ENCODE measurements around the gene PFN4. TPM values are rescaled to one million over a fixed set of nuclear protein-coding genes. Genes with fewer than 3 reads are reported as not detected.
"Not testable (repeated sequence)": the region's sequence is repeated elsewhere in the genome, so short reads cannot be mapped to it uniquely, and the experiment has no call there.

Gene PFN4
- polyA plus RNA-seq, 3 donors from 2014 or later = not detected

DNA sequence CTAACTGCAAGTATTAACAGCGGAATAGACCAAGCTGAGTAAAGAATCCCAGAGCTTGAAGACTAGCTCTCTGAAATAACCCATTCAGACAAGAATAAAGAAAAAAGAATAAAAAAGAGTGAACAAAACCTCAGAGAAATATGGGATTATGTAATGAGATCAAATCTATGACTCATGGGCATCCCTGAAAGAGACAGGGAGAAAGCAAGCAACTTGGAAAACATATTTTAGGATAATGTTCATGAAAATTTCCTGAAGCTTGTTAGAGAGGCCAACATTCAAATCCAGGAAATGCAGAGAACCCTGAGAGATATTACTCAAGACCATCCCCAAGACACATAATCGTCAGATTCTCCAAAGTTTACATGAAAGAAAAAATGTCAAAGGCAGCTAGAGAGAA, 17.3 kb downstream of the PFN4 start:
- Mint-ChIP-seq H3K27me3 (ENCODE audit: low read depth in 3 of 3) (peaks cover 0 to 2% (median 0%) of the 10 kb centered on the region in 3 donors), H3K36me3 (peaks cover 15 to 29% (median 23%) of the 10 kb centered on the region in 3 donors), H3K9me3 (peaks cover 0 to 13% (median 5%) of the 10 kb centered on the region in 6 donors), H3K4me1 (no peaks in the 10 kb centered on the region), H3K4me3 (no peak overlapping the region), H3K27ac (no peak overlapping the region)
- no peak for DNase-seq

- Mint-ChIP-seq H3K4me1 (no peaks in the 10 kb centered on the region), H3K4me3 (no peak overlapping the region), H3K27ac (no peak overlapping the region), H3K36me3 (peaks cover 15 to 36% (median 32%) of the 10 kb centered on the region in 3 donors), H3K27me3 (ENCODE audit: low read depth in 3 of 3) (peaks cover 0 to 2% (median 0%) of the 10 kb centered on the region in 3 donors), H3K9me3 (peaks cover 0 to 13% (median 7%) of the 10 kb centered on the region in 6 donors)
- DNase-seq = no peak
Measured at GRCh38 chr2:24104906-24105305, 18.2 kb downstream of the PFN4 start.

DNA sequence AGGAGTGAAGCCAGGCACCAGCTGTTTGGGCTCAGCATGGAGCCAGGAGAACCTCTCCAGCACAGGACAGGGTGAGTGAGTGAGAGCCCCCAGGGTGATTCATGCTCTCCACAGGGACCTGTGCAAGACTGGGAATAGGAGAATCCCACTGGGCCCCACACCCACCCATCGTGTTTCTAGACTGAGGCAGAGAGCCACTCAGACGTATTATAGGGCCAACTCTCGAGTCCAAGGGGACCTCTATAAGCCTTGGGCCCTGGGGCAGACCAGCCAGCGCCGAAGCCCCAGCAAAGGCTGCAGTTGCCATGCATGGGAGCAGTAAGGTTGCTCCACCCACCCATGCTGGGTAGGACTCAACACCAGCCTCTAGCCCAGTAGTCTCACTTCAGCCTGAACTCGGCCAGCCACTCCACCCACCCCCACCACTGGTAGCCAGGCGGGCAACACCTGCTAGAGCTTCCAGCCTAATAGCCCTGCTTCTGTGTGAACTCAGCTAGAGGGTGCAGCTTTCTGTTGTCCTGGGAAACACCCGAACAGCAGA, 19.0 kb downstream of the PFN4 start:
- Mint-ChIP-seq H3K9me3 (peaks cover 4 to 13% (median 6%) of the 10 kb centered on the region in 6 donors), H3K27me3 (ENCODE audit: low read depth in 3 of 3) (peaks cover 0 to 2% (median 0%) of the 10 kb centered on the region in 3 donors), H3K27ac (no peak overlapping the region), H3K4me3 (no peak overlapping the region), H3K4me1 (no peaks in the 10 kb centered on the region), H3K36me3 (peaks cover 15 to 39% (median 34%) of the 10 kb centered on the region in 3 donors)
- DNase-seq = no peak

GRCh38 chr2:24102677-24103076, 20.5 kb downstream of the PFN4 start:
- peaks cover 0 to 2% (median 2%) of the 10 kb centered on the region in 3 donors for H3K27me3 Mint-ChIP-seq (ENCODE audit: low read depth in 3 of 3)
- peaks cover 4 to 15% (median 6%) of the 10 kb centered on the region in 6 donors for H3K9me3 Mint-ChIP-seq
- H3K4me3 Mint-ChIP-seq = no peak overlapping the region
- H3K36me3 Mint-ChIP-seq = peaks cover 15 to 53% (median 47%) of the 10 kb centered on the region in 3 donors
- H3K4me1 Mint-ChIP-seq = no peaks in the 10 kb centered on the region
- H3K27ac Mint-ChIP-seq = no peak overlapping the region
- DNase-seq = no peak

- H3K4me3 Mint-ChIP-seq = no peak overlapping the region
- peaks cover 15 to 53% (median 52%) of the 10 kb centered on the region in 3 donors for H3K36me3 Mint-ChIP-seq
- no peaks in the 10 kb centered on the region for H3K4me1 Mint-ChIP-seq
- no peak for DNase-seq
- H3K27me3 Mint-ChIP-seq (ENCODE audit: low read depth in 3 of 3) = peaks cover 0 to 4% (median 2%) of the 10 kb centered on the region in 3 donors
- H3K27ac Mint-ChIP-seq = no peak overlapping the region
- peaks cover 3 to 14% (median 5%) of the 10 kb centered on the region in 6 donors for H3K9me3 Mint-ChIP-seq
Measured at GRCh38 chr2:24101992-24102391, 21.1 kb downstream of the PFN4 start.

- not testable (repeated sequence) for H3K4me1 Mint-ChIP-seq; H3K27me3 Mint-ChIP-seq (ENCODE audit: low read depth in 3 of 3); DNase-seq; H3K27ac Mint-ChIP-seq; H3K9me3 Mint-ChIP-seq; H3K4me3 Mint-ChIP-seq
- H3K36me3 Mint-ChIP-seq = peaks cover 19 to 65% (median 58%) of the 10 kb centered on the region in 3 donors
Measured at GRCh38 chr2:24100732-24101131, 22.4 kb downstream of the PFN4 start.

DNA sequence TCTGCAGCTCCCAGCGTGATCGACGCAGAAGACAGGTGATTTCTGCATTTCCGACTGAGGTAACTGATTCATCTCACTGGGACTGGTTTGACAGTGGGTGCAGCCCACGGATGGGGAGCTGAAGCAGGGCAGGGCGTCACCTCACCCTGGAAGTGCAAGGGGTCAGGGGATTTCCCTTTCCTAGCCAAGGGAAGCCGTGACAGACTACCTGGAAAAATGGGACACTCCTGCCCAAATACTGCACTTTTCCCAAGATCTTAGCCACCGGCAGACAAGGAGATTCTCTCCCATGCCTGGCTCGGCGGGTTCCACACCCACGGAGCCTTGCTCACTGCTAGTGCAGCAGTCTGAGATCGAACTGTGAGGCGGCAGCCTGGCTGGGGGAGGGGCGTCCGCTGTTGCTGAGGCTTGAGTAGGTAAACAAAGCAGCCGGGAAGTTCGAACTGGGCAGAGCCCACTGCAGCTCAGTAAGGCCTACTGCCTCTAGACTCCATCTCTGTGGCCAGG, 27.9 kb downstream of the PFN4 start:
- H3K4me3 Mint-ChIP-seq; H3K27ac Mint-ChIP-seq; H3K9me3 Mint-ChIP-seq; H3K27me3 Mint-ChIP-seq (ENCODE audit: low read depth in 3 of 3); H3K4me1 Mint-ChIP-seq; DNase-seq: not testable (repeated sequence)
- H3K36me3 Mint-ChIP-seq = peaks cover 8 to 44% (median 42%) of the 10 kb centered on the region in 3 donors

DNA sequence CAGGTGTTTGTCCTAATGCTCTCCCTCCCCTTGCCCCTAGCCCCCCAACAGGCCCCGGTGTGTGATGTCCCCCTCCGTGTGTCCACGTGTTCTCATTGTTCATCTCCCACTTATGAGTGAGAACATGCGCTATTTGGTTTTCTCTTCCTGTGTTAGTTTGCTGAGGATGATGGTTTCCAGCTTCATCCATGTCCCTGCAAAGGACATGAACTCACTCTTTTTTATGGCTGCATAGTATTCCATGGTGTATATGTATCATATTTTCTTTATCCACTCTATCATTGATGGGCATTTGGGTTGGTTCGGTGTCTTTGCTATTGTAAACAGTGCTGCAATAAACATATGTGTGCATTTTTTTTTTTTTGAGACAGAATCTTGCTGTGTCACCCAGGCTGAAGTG, 29.9 kb downstream of the PFN4 start:
- H3K36me3 Mint-ChIP-seq = peaks cover 8 to 39% (median 31%) of the 10 kb centered on the region in 3 donors
- H3K27me3 Mint-ChIP-seq (ENCODE audit: low read depth in 3 of 3); DNase-seq; H3K9me3 Mint-ChIP-seq; H3K27ac Mint-ChIP-seq; H3K4me1 Mint-ChIP-seq; H3K4me3 Mint-ChIP-seq: not testable (repeated sequence)

GRCh38 chr2:24088821-24089359, 34.2 kb downstream of the PFN4 start:
- no peak for DNase-seq
- Mint-ChIP-seq H3K27ac (no peak overlapping the region), H3K9me3 (no peaks in the 10 kb centered on the region), H3K27me3 (ENCODE audit: low read depth in 3 of 3) (peaks cover 0 to 3% (median 0%) of the 10 kb centered on the region in 3 donors), H3K36me3 (peaks cover 4 to 14% (median 8%) of the 10 kb centered on the region in 3 donors), H3K4me1 (peaks cover 12 to 16% of the 10 kb centered on the region in 2 donors), H3K4me3 (no peak overlapping the region)

DNA sequence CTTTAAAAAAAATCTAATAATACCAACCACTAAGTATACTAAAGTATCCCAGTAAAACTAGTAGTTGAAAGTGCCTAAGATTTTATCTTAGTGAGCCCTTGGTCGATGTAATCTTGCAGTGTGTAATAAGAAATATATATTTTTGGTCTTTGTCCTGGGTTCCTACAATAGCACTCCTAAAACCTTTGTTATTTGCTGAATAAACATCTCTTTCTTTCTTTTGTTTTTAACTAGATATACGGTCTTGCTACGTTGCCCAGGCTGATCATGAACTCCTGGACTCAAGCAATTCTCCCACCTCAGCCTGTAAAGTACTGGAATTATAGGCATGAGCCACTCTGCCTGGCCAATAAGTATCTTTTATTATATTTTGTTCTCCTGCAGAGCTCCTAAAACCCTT, 36.1 kb downstream of the PFN4 start:
- peaks cover 3 to 11% (median 4%) of the 10 kb centered on the region in 3 donors for H3K36me3 Mint-ChIP-seq
- no peak for DNase-seq
- H3K9me3 Mint-ChIP-seq = no peaks in the 10 kb centered on the region
- H3K27me3 Mint-ChIP-seq (ENCODE audit: low read depth in 3 of 3) = peaks cover 0 to 3% (median 0%) of the 10 kb centered on the region in 3 donors
- H3K4me3 Mint-ChIP-seq = no peak overlapping the region
- peaks cover 17 to 23% of the 10 kb centered on the region in 2 donors for H3K4me1 Mint-ChIP-seq
- no peak overlapping the region for H3K27ac Mint-ChIP-seq

DNA sequence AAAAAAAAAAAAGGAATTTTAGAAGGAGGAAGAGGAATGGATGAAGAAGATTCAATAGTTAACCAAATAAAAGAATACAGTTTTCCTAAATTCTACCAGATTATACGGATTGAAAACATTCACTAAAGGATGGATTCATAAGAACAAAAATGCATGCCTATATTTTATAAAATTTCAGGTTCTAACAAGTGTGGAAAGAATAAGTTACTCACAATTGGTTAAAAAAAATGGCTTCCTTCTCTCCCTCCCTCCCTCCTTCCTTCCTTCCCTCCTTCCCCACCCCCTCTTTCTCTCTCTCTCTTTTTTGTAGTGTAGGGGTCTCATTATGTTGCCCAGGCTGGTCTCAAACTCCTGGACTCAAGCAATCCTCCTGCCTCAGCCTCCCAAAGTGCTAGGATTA, 36.9 kb downstream of the PFN4 start:
- DNase-seq = no peak
- Mint-ChIP-seq H3K27ac (no peak overlapping the region), H3K4me1 (peaks cover 17 to 23% of the 10 kb centered on the region in 2 donors), H3K27me3 (ENCODE audit: low read depth in 3 of 3) (peaks cover 0 to 3% (median 2%) of the 10 kb centered on the region in 3 donors), H3K9me3 (no peaks in the 10 kb centered on the region), H3K4me3 (peak overlapping the region in 1 of 5 donors; percentile 10), H3K36me3 (peaks cover 3 to 11% (median 4%) of the 10 kb centered on the region in 3 donors)

- H3K27ac Mint-ChIP-seq = peak overlapping the region in 1 of 6 donors; percentile 35
- peaks cover 3 to 11% (median 4%) of the 10 kb centered on the region in 3 donors for H3K36me3 Mint-ChIP-seq
- peak overlapping the region; percentile 78 to 89 (median 83) for H3K4me3 Mint-ChIP-seq
- H3K4me1 Mint-ChIP-seq = peaks cover 17 to 23% of the 10 kb centered on the region in 2 donors
- no peaks in the 10 kb centered on the region for H3K9me3 Mint-ChIP-seq
- DNase-seq = no peak
- peaks cover 0 to 3% (median 2%) of the 10 kb centered on the region in 3 donors for H3K27me3 Mint-ChIP-seq (ENCODE audit: low read depth in 3 of 3)
Measured at GRCh38 chr2:24085200-24085489, 38.0 kb downstream of the PFN4 start.

- Mint-ChIP-seq H3K36me3 (peaks cover 3 to 11% (median 4%) of the 10 kb centered on the region in 3 donors), H3K27ac (peak within 1 kb of the TSS in 5 of 6 donors; percentile 61 to 80 (median 75)), H3K4me1 (peaks cover 17 to 23% of the 10 kb centered on the region in 2 donors), H3K4me3 (peak within 1 kb of the TSS; percentile 78 to 89 (median 83)), H3K9me3 (no peaks in the 10 kb centered on the region), H3K27me3 (ENCODE audit: low read depth in 3 of 3) (peaks cover 0 to 2% (median 1%) of the 10 kb centered on the region in 3 donors)
- peak; percentile 80 to 81 (median 80) for DNase-seq
Measured at GRCh38 chr2:24084386-24085199, 38.5 kb downstream of the PFN4 start, which contains the start of gene TP53I3. TP53I3 (minus strand) TSS chr2:24084834; CDS start chr2:24084326, 508 bp downstream.

Measured in immature natural killer cell (primary cell).